Activated gamma-delta T cell treated with Interleukin-2 at 50 U/mL for 16 hours (primary cell): ENCODE data around the gene RAI1.

Experiments
- DNase-seq: peaks from one replicate; pipeline ENCODE4 v3.0.0-alpha.2; 2020

The RAI1 gene

GRCh38 chr17:17849845-17850373 is 168.7 kb downstream of the RAI1 start:
- DNase-seq = peak; percentile 58

DNA sequence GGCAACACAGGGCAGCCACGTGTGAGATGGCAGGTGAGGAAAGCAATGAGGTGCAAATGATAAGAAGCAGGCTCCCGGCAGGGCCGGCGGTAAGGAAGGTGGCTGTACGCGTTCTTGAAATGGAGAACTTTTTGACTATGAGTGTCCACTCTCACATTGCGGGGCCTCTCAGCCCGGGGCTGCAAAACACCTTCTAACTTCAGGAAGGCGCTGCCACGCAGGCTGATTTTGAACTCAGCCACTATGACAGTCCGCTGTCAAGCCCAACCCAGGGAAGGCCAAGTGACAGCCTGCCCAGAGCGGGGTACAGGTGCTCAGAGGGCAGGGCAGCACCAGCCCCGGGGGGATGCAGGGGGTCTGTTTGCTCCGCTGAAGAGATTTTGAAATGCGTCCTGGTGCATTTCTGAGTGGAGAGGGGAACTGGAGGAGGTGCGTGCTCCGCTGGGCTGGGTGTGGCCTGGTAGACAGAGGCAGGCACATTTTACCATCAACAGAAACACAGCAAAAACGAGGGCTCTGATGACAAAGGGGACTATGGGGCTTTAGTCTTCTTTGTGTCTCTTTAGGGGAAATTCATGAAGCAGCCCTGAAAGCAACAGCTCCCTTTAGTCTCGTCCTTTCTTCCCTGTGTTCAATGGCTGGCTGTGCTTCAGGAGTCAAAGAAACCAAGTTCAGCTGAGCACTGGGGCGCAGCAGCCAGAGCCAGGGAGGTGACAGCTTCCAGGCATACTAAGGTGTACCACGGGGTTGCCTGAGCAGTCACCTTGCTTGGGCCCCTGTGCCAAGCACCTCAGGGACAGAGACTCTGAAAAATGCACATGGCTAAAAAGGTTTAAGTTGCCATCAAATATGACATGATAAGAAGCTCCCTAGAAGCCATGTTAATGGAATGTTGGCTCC is 170.1 kb downstream of the RAI1 start:
- no peak for DNase-seq

GRCh38 chr17:17852930-17853329 is 171.7 kb downstream of the RAI1 start:
- DNase-seq = no peak

- no peak for DNase-seq
Observed at GRCh38 chr17:17853811-17854447, 172.7 kb downstream of the RAI1 start.

- no peak for DNase-seq
Observed at GRCh38 chr17:17855976-17856375, 174.7 kb downstream of the RAI1 start.

GRCh38 chr17:17856386-17856785 is 175.1 kb downstream of the RAI1 start:
- no peak for DNase-seq

- no peak for DNase-seq
Observed at GRCh38 chr17:17857496-17857895, 176.2 kb downstream of the RAI1 start.

- peak; percentile 66 for DNase-seq
Observed at GRCh38 chr17:17859909-17860765, 178.9 kb downstream of the RAI1 start.

DNA sequence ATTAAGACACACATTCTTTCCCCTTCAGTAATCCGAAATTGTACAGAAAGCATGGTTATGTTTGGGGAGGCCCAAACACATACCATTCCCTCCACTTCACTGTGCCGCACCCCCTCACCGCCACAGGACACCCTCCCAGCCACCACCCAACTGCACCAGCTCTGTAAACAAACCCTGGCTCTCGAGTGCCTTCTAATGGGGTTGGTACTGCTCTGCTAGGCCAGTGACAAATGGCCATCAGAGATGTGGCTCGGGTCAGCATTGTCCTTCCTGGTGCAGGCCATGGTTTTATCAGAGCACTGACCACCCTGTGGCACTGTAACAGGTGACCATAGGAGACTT is 179.5 kb downstream of the RAI1 start:
- no peak for DNase-seq
